GM12864 (cell line): ENCODE data around the gene GLS.

Experiments
- DNase-seq: peaks from one replicate; pipeline ENCODE4 v3.0.0-alpha.2; 2011; ENCODE audit warnings: low read depth
- H3K4me3 ChIP-seq: 2 replicates; pipeline ENCODE4 v1.5.1; 2011; ENCODE audit warnings: mild to moderate bottlenecking, low read depth, low read length, control low read depth
- CTCF ChIP-seq: IDR thresholded peaks from 2 replicates; pipeline ENCODE4 v1.5.1; 2011; ENCODE audit warnings: low read depth, mild to moderate bottlenecking, moderate library complexity, low read length, control low read depth, inconsistent platforms; ENCODE audit errors: missing control alignments

GLS gene

GRCh38 chr2:190838492-190838910 lies 42.1 kb upstream of the GLS start:
- no peak for TF ChIP-seq CTCF
- no peak for DNase-seq
- H3K4me3 ChIP-seq, result no peak overlapping the region

- DNase-seq, result no peak
- no peak for TF ChIP-seq CTCF
- H3K4me3 ChIP-seq, result no peak overlapping the region
These were observed 40.0 kb upstream of the GLS start for GRCh38 chr2:190840569-190841172.

DNA sequence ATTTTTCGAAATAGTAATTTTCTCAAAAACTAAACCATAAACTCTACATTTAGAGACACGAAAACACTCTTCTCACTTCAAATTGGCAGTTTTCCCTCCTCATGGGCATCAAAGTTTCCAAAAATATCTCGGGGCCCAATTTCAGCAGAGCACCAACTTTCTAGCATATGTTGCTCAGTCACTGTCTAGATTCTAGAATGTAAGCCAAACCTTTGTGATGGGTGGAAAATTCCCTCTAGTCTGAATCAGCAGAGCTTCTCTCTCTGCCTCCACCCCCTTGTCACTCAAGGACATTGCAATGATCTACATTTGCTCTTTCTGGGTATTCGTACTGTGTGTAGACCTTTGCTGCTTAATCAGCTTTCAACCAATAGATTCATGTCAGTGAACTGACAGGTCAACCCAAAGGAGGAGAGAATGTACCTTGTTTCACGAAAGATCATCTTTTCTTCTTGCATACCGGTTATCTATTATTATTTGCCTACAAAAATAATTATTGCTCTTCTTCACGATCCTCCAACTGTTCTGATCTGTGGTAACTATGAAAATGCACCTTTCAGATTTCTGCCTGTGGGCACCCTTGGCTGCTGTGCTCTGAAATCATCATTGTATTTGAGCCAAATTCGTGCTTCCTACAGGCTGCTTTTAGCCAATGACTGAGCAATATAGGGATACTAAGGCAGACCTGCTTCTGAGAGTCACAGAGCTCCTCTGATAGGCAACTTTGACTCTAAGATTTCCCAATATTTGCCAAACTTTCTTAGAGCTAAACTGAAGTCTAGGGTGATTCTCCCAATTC lies 38.7 kb upstream of the GLS start:
- no peak for DNase-seq
- no peak overlapping the region for H3K4me3 ChIP-seq
- TF ChIP-seq CTCF, result no peak

DNA sequence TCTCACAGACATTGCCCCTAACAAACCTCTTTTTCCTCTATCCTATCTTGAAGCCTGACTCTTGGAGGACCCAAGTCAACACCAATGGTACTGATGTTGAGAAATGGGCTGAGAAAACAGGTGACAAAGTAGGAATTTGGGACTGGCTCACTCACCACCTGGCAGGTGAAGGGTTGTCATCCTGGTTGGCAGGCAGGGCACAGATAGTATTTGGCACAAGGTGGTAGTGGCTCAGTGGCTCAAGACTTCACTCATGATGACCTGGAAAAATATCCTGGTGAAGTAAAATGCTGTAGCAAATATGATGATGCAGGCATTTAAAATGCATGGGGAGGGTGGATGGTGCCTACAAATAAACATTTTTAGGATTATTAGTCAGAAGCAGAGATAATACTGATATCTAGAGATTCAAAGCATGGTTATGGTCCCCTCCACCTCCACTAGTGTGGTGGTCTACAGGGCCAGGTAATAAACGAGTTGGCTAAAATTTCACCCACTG lies 38.0 kb upstream of the GLS start:
- DNase-seq, result no peak
- H3K4me3 ChIP-seq, result no peak overlapping the region
- no peak for TF ChIP-seq CTCF

GRCh38 chr2:190843890-190844699 lies 36.5 kb upstream of the GLS start:
- H3K4me3 ChIP-seq, result no peak overlapping the region
- DNase-seq, result no peak
- no peak for TF ChIP-seq CTCF

DNA sequence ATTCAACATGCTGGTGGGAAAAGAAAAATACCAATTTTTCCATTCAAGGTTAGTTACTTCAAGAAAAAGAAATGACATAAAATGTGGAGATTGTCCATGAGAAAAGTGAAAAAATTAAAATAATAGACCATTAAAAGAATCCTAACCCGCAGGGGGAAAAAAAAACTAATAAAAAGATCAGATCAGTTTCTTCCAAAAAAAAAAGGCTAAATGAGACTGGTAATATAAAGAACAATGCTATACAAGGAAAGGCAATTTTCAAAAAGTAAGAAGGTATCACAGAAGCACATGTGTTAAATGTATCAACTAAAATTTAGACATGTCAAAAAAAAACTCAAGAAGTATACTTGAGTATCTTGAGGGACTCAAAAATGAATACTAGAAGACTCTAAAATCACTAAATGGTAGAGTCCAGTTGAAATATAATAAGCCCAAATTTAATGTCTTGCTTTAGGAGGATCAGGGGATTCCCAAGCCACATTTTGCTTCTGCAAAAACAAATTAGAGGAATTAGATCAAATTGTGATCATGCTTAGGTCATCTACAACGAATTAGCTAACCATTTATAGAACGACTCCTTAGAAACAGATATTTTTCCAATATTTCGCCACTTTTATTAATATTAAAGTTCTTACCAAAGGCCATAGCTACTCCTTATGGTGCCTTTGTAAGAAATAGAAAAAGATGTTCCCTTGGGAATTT lies 35.8 kb upstream of the GLS start:
- H3K4me3 ChIP-seq, result no peak overlapping the region
- no peak for DNase-seq
- no peak for TF ChIP-seq CTCF
